ENCODE results near the gene OR10J4. TPM values are rescaled to one million over a fixed set of nuclear protein-coding genes. Genes with fewer than 3 reads are reported as not detected.

Gene OR10J4
- total RNA-seq, 1 donor from 2014 or later, result not detected

Other genes starting within 250 kb of the OR10J4 start
- 0.78 TPM in 1 of 2 replicates, not detected in the other for gene ACKR1, start 227.3 kb upstream of the OR10J4 start, total RNA-seq
- gene FCER1A, start 129.9 kb upstream of the OR10J4 start, total RNA-seq, result not detected in 2 replicates
- not detected in 2 replicates for gene OR10J1, start 7.5 kb downstream of the OR10J4 start, total RNA-seq
- gene OR10J5, start 103.8 kb downstream of the OR10J4 start, total RNA-seq, result not detected in 2 replicates
- not detected in 2 replicates for gene APCS, start 155.6 kb downstream of the OR10J4 start, total RNA-seq